A673 (cell line): ENCODE data around the gene FGF1. TPM values are rescaled to one million over a fixed set of nuclear protein-coding genes. Genes with fewer than 3 reads are reported as not detected.

Source experiments
- BruUV-seq: library from RNA; stranded (reverse); fragments of 400-500 nt; replicated peaks from 2 replicates; lab custom pipeline; 2021; lab: Mats Ljungman, UMichigan
- CTCF ChIA-PET: fragments of 300-600 bp; sonication (Branson Sonifier 250); formaldehyde crosslinking; loops from one replicate; lab custom pipeline; 2022; ENCODE audit warnings: antibody characterized with exemption; lab: Charles Lee
- POLR2A ChIA-PET: fragments of 300-600 bp; sonication (Branson Sonifier 250); formaldehyde crosslinking; loops from one replicate; lab custom pipeline; 2022; ENCODE audit warnings: antibody characterized with exemption; ENCODE audit not compliant: low non-redundant PET; lab: Charles Lee
- DNase-seq: peaks from one replicate; pipeline ENCODE4 v3.0.0-alpha.2; 2015; ENCODE audit warnings: low spot score
- H3K27ac ChIP-seq: fragments of 200-600 bp; sonication (generic); 2 replicates; pipeline ENCODE4 v1.5.1; 2016; ENCODE audit warnings: mixed run types, low read depth, mild to moderate bottlenecking, mixed read lengths, antibody characterized with exemption, low read length; ENCODE audit not compliant: poor library complexity, severe bottlenecking
- H3K27me3 ChIP-seq: fragments of 200-600 bp; sonication (generic); replicated peaks from 2 replicates; pipeline ENCODE4 v1.6.1; 2017; ENCODE audit warnings: mixed run types, low read depth, mild to moderate bottlenecking, mixed read lengths, antibody characterized with exemption, low read length; ENCODE audit not compliant: insufficient read depth, poor library complexity
- H3K36me3 ChIP-seq: fragments of 200-600 bp; sonication (generic); 2 replicates; pipeline ENCODE4 v1.6.1; 2016; ENCODE audit warnings: mixed run types, mild to moderate bottlenecking, mixed read lengths, antibody characterized with exemption, low read length; ENCODE audit not compliant: insufficient read depth, poor library complexity, severe bottlenecking
- H3K4me1 ChIP-seq: fragments of 200-600 bp; sonication (generic); 2 replicates; pipeline ENCODE4 v1.6.1; 2017; ENCODE audit warnings: mixed run types, mild to moderate bottlenecking, mixed read lengths, antibody characterized with exemption, low read length; ENCODE audit not compliant: insufficient read depth, poor library complexity, severe bottlenecking
- H3K4me3 ChIP-seq: fragments of 200-600 bp; sonication (generic); 2 replicates; pipeline ENCODE4 v1.5.1; 2016; ENCODE audit warnings: low read depth, mixed run types, mild to moderate bottlenecking, mixed read lengths, low read length; ENCODE audit not compliant: poor library complexity, severe bottlenecking
- H3K9me3 ChIP-seq: fragments of 200-600 bp; sonication (generic); 2 replicates; pipeline ENCODE4 v1.6.1; 2016; ENCODE audit warnings: mixed run types, low read depth, mild to moderate bottlenecking, mixed read lengths, antibody characterized with exemption, low read length; ENCODE audit not compliant: poor library complexity, severe bottlenecking
- EZH2 ChIP-seq: fragments of 200-600 bp; sonication (generic); IDR thresholded peaks from 2 replicates; pipeline ENCODE4 v1.6.1; 2017; ENCODE audit warnings: borderline replicate concordance, low read depth, mild to moderate bottlenecking, mixed read lengths, antibody characterized with exemption, low read length; ENCODE audit not compliant: poor library complexity, severe bottlenecking
- intact Hi-C: fragments of 100-400 bp; cut with micrococcal nuclease; formaldehyde crosslinking; loops from one replicate; pipeline ENCODE4 v1.10.0; 2022; ENCODE audit not compliant: unreplicated experiment
- total RNA-seq: library from RNA; stranded (reverse); gene quantifications from 2 replicates; pipeline ENCODE4 v1.2.3, GENCODE V29; 2021
- TF ChIP-seq, protein P1 (sequence below): fragments of 300-800, 200-600 bp; sonication (generic); conservative IDR thresholded peaks from 2 replicates; pipeline ENCODE4 v1.5.1; 2017; ENCODE audit warnings: low read depth, mild to moderate bottlenecking, antibody characterized with exemption, low read length, moderate library complexity, mixed read lengths

The FGF1 gene
- total RNA-seq, 1 experiment from 2014 or later = 0.71 TPM

DNA sequence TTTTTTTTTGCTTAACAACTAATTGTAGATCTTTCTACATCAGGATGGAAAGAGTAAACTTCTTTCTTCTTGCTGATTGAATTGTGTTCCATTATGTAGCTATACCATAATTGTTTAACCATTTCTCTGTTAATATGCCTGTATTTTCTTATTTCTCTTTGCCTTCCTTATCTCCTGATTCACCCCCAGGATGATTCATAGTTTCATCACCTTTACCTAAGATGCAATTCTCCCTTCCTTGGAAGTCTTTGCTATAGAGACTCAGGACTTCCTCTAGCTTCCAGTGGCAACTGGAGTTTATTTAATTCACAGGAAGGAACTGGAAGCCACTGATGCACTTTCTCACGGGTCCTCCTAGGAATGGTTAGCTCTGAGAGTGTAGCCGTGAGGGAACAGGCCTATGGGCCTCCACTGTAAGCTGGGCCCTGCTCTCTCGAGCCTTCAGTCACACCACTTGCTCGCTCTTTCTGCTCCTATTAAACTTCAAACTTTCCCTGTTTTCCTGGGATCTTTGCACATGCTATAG is 83.1 kb downstream of the FGF1 start:
- H3K9me3 ChIP-seq = no peaks in the 10 kb centered on the region
- DNase-seq = no peak
- no TSS peak for BruUV-seq
- POLR2A ChIA-PET = no interaction called here
- CTCF ChIA-PET = no interaction called here
- no peak overlapping the region for H3K27ac ChIP-seq
- intact Hi-C loops = no loop called here
- H3K27me3 ChIP-seq = no peaks in the 10 kb centered on the region
- peaks cover 8% of the 10 kb centered on the region for H3K4me1 ChIP-seq
- H3K4me3 ChIP-seq = no peak overlapping the region
- TF ChIP-seq EZH2 = no peak
- TF ChIP-seq, protein P1, sequence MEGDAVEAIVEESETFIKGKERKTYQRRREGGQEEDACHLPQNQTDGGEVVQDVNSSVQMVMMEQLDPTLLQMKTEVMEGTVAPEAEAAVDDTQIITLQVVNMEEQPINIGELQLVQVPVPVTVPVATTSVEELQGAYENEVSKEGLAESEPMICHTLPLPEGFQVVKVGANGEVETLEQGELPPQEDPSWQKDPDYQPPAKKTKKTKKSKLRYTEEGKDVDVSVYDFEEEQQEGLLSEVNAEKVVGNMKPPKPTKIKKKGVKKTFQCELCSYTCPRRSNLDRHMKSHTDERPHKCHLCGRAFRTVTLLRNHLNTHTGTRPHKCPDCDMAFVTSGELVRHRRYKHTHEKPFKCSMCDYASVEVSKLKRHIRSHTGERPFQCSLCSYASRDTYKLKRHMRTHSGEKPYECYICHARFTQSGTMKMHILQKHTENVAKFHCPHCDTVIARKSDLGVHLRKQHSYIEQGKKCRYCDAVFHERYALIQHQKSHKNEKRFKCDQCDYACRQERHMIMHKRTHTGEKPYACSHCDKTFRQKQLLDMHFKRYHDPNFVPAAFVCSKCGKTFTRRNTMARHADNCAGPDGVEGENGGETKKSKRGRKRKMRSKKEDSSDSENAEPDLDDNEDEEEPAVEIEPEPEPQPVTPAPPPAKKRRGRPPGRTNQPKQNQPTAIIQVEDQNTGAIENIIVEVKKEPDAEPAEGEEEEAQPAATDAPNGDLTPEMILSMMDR = no peak
- H3K36me3 ChIP-seq = no peaks in the 10 kb centered on the region

- no peaks in the 10 kb centered on the region for H3K27me3 ChIP-seq
- intact Hi-C loops = no loop called here
- POLR2A ChIA-PET = no interaction called here
- CTCF ChIA-PET = no interaction called here
- no TSS peak for BruUV-seq
- peaks cover 15% of the 10 kb centered on the region for H3K4me1 ChIP-seq
- TF ChIP-seq EZH2 = no peak
- TF ChIP-seq, protein P1 = peak; percentile 34; the same call in 1 of the 2 replicates
- H3K27ac ChIP-seq = no peak overlapping the region
- no peaks in the 10 kb centered on the region for H3K36me3 ChIP-seq
- peak; percentile 33 for DNase-seq
- H3K4me3 ChIP-seq = no peak overlapping the region
- H3K9me3 ChIP-seq = no peaks in the 10 kb centered on the region
Measured at GRCh38 chr5:142601432-142601831, 84.5 kb downstream of the FGF1 start.

GRCh38 chr5:142600611-142601358 is 85.1 kb downstream of the FGF1 start:
- Histone ChIP-seq H3K27me3 (no peaks in the 10 kb centered on the region), H3K4me3 (no peak overlapping the region), H3K36me3 (no peaks in the 10 kb centered on the region), H3K4me1 (peaks cover 15% of the 10 kb centered on the region), H3K9me3 (no peaks in the 10 kb centered on the region), H3K27ac (no peak overlapping the region)
- no TSS peak for BruUV-seq
- ChIA-PET POLR2A (no interaction called here), CTCF (no interaction called here)
- no peak for DNase-seq
- intact Hi-C loops = no loop called here
- no peak for TF ChIP-seq EZH2
- TF ChIP-seq, protein P1 = no peak
